Naive thymus-derived CD4-positive, alpha-beta T cell (primary cell): ENCODE measurements around the gene SPECC1. TPM values are rescaled to one million over a fixed set of nuclear protein-coding genes. Genes with fewer than 3 reads are reported as not detected.
"Not testable (repeated sequence)": the region's sequence is repeated elsewhere in the genome, so short reads cannot be mapped to it uniquely, and the experiment has no call there.

Experiments used
- ATAC-seq: fragments of 150-1000 bp; cut with Tn5 transposase; 2 replicates; pipeline ENCODE4 v1.10.0; 2021; ENCODE audit warnings: mild to moderate bottlenecking, moderate library complexity
- CTCF ChIA-PET: fragments of 350-600 bp; sonication (Branson Sonifier 250); formaldehyde crosslinking; loops from one replicate; lab custom pipeline; 2021; ENCODE audit warnings: antibody characterized with exemption; lab: Charles Lee
- POLR2A ChIA-PET: fragments of 350-600 bp; sonication (Branson Sonifier 250); formaldehyde crosslinking; loops from one replicate; lab custom pipeline; 2021; ENCODE audit warnings: antibody characterized with exemption, inconsistent platforms; lab: Charles Lee
- DNase-seq, 9 donors: peaks; one replicate each; pipeline versions ENCODE4 v3.0.0 to v3.0.0-alpha.2; 2020 to 2022; ENCODE audit warnings: mixed read lengths in 1 of 9
- H3K27ac ChIP-seq: one replicate; pipeline ENCODE4 v1.7.0; 2013; ENCODE audit warnings: mild to moderate bottlenecking, low read depth, low read length, moderate library complexity
- H3K27me3 ChIP-seq, 2 donors: one replicate each; pipeline ENCODE4 v1.7.0; 2013; ENCODE audit warnings: low read length in 2 of 2, mild to moderate bottlenecking in 2 of 2, moderate library complexity in 2 of 2; ENCODE audit not compliant: control insufficient read depth in 2 of 2, insufficient read depth in 2 of 2
- H3K36me3 ChIP-seq, 3 experiments: 1 replicate in 2 of 3; 2 replicates in 1 of 3; pipeline ENCODE4 v1.7.0; 2013; ENCODE audit warnings: low read length in 3 of 3, mild to moderate bottlenecking in 3 of 3, moderate library complexity in 1 of 3; ENCODE audit not compliant: insufficient read depth in 3 of 3, control insufficient read depth in 2 of 3
- H3K4me1 ChIP-seq, 2 donors: one replicate each; pipeline ENCODE4 v1.7.0; 2013; ENCODE audit warnings: low read length in 2 of 2, mild to moderate bottlenecking in 2 of 2, moderate library complexity in 1 of 2; ENCODE audit not compliant: control insufficient read depth in 2 of 2, insufficient read depth in 2 of 2
- H3K4me3 ChIP-seq: 2 replicates; pipeline ENCODE4 v1.7.0; 2013; ENCODE audit warnings: mild to moderate bottlenecking, low read length
- H3K9me3 ChIP-seq, 3 experiments: 1 replicate in 2 of 3; 2 replicates in 1 of 3; pipeline ENCODE4 v1.7.0; 2013; ENCODE audit warnings: low read length in 3 of 3; ENCODE audit not compliant: control insufficient read depth in 2 of 3
- H3K27ac Mint-ChIP-seq, 9 donors: one replicate each; pipeline ENCODE4 v1.8.0; 2020 to 2022; ENCODE audit warnings: mixed read lengths in 9 of 9, mild to moderate bottlenecking in 8 of 9, moderate library complexity in 5 of 9, inconsistent platforms in 2 of 9
- H3K27me3 Mint-ChIP-seq, 5 donors: one replicate each; pipeline ENCODE4 v1.8.0; 2021 to 2022; ENCODE audit warnings: mixed read lengths in 5 of 5, mild to moderate bottlenecking in 1 of 5
- H3K36me3 Mint-ChIP-seq, 5 donors: one replicate each; pipeline ENCODE4 v1.8.0; 2020 to 2022; ENCODE audit warnings: mixed read lengths in 5 of 5, mild to moderate bottlenecking in 3 of 5, inconsistent platforms in 1 of 5
- H3K4me1 Mint-ChIP-seq, 7 donors: one replicate each; pipeline ENCODE4 v1.8.0; 2020 to 2022; ENCODE audit warnings: mixed read lengths in 7 of 7, mild to moderate bottlenecking in 3 of 7, inconsistent platforms in 1 of 7
- H3K4me3 Mint-ChIP-seq, 10 donors: one replicate each; pipeline ENCODE4 v1.8.0; 2020 to 2022; ENCODE audit warnings: mild to moderate bottlenecking in 10 of 10, mixed read lengths in 10 of 10, moderate library complexity in 6 of 10, inconsistent platforms in 2 of 10
- H3K9me3 Mint-ChIP-seq, 11 donors: one replicate each; pipeline ENCODE4 v1.8.0; 2020 to 2022; ENCODE audit warnings: mixed read lengths in 11 of 11, mild to moderate bottlenecking in 4 of 11, inconsistent platforms in 1 of 11, moderate library complexity in 1 of 11
- intact Hi-C, 2 donors: fragments of 100-400 bp; cut with micrococcal nuclease; formaldehyde crosslinking; loops; one replicate each; pipeline ENCODE4 v1.15.1; 2023
- polyA plus RNA-seq, 2 donors: library from polyadenylated mRNA; unstranded; fragments of 300-500 nt; fragmentation: Illumina TruSeq; gene quantifications; one replicate each; pipeline ENCODE4 v1.2.3, GENCODE V29; 2021
- total RNA-seq, 6 experiments: library from RNA in 5 of 6; stranded (reverse) in 5 of 6; gene quantifications; 1 replicate in 5 of 6; 2 replicates in 1 of 6; pipeline ENCODE4 v1.2.3 and lab custom pipeline; 2021 to 2026

Gene SPECC1, protein sequence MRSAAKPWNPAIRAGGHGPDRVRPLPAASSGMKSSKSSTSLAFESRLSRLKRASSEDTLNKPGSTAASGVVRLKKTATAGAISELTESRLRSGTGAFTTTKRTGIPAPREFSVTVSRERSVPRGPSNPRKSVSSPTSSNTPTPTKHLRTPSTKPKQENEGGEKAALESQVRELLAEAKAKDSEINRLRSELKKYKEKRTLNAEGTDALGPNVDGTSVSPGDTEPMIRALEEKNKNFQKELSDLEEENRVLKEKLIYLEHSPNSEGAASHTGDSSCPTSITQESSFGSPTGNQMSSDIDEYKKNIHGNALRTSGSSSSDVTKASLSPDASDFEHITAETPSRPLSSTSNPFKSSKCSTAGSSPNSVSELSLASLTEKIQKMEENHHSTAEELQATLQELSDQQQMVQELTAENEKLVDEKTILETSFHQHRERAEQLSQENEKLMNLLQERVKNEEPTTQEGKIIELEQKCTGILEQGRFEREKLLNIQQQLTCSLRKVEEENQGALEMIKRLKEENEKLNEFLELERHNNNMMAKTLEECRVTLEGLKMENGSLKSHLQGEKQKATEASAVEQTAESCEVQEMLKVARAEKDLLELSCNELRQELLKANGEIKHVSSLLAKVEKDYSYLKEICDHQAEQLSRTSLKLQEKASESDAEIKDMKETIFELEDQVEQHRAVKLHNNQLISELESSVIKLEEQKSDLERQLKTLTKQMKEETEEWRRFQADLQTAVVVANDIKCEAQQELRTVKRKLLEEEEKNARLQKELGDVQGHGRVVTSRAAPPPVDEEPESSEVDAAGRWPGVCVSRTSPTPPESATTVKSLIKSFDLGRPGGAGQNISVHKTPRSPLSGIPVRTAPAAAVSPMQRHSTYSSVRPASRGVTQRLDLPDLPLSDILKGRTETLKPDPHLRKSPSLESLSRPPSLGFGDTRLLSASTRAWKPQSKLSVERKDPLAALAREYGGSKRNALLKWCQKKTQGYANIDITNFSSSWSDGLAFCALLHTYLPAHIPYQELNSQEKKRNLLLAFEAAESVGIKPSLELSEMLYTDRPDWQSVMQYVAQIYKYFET
- total RNA-seq (10 to 100 TPM in 1 of 5 experiments, 1 to 10 TPM in 4; 1.2 to 37.5 (median 5.7) TPM), polyA plus RNA-seq (1 to 10 TPM; 2.6 to 4.7 TPM), total RNA-seq (lab: John Stamatoyannopoulos, UW) (5.2 reads per million, percentile 25 among the genes with 10 or more reads in this experiment)

DNA sequence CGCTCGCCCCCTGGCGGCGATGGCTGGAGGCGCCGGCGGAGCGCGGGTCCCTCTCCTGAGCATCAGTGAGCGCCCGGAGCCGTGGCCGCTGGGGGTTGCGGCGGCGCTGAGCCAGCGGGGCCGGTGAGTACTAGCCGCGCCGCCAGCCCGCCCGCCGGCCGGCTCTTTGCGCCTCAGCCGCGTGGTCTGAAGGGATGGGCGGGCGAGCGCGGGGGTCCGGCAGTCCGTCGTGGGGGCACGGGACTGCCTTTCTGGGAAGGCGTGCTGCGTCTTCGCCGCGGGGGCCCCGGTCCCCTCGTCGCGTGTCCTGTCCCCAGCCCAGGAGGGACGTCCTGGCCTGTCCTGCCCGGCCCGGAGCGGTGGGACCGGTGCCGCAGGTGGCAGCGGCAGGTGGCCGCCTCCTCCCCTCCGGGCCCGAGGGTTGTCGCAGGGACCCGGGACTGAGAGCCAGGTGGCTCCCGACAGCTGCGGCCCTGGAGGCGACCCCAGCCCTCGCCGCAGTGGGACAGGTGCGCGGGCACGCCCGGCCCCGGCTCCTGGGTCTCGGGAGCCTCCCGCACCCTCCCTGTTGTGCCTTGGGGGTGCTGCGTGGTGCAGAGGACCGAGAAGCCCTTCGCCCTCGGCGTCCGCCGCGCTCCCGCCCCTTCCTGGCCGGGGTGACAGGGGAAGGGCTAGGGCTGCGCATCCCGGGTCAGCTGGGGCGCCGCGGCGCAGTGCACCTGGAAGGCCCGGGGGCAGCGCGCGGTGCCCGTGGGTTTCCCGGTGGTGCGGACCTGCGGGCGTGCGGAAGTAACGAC lies at the start of gene SPECC1:
Gene SPECC1 (plus strand): TSS at position 58 of the 797 bp plus-strand sequence. CDS start 87,293 bp downstream, outside the sequence.
- H3K27me3 Mint-ChIP-seq: peaks cover 60 to 72% (median 69%) of the 10 kb centered on the region in 5 donors
- CTCF ChIA-PET: interaction anchor here (0.7 to 2.1 kb wide), 6 partner anchors 13 to 362 kb away, joined by 3 to 14 read pairs (median 4); partner anchors contain the start of gene AKAP10
- peak in 8 of 9 donors; percentile 7 to 95 (median 87) for DNase-seq
- H3K4me3 Mint-ChIP-seq: peak within 1 kb of the TSS; percentile 86 to 97 (median 90)
- H3K27ac ChIP-seq: no peak within 1 kb of the TSS
- peak within 1 kb of the TSS; percentile 85 for H3K4me3 ChIP-seq
- H3K27me3 ChIP-seq: peaks cover 0 to 3% of the 10 kb centered on the region in 2 donors
- H3K9me3 ChIP-seq: no peaks in the 10 kb centered on the region
- H3K36me3 ChIP-seq: no peaks in the 10 kb centered on the region
- no peaks in the 10 kb centered on the region for H3K36me3 Mint-ChIP-seq
- H3K4me1 Mint-ChIP-seq: peaks cover 6 to 17% (median 14%) of the 10 kb centered on the region in 7 donors
- intact Hi-C loops: loop anchor here (1.0 to 10.0 kb wide), 3 partner anchors 17 to 215 kb away; partner anchors contain the start of gene AKAP10 (in 2 of the 2)
- peak; percentile 100 for ATAC-seq
- peak within 1 kb of the TSS in 5 of 9 donors; percentile 25 to 58 (median 44) for H3K27ac Mint-ChIP-seq
- no peaks in the 10 kb centered on the region for H3K4me1 ChIP-seq
- H3K9me3 Mint-ChIP-seq: no peaks in the 10 kb centered on the region
- POLR2A ChIA-PET: interaction anchor here (0.6 to 1.4 kb wide), 3 partner anchors 31 to 54 kb away, joined by 3 to 9 read pairs (median 6); partner anchors contain the start of gene AKAP10

DNA sequence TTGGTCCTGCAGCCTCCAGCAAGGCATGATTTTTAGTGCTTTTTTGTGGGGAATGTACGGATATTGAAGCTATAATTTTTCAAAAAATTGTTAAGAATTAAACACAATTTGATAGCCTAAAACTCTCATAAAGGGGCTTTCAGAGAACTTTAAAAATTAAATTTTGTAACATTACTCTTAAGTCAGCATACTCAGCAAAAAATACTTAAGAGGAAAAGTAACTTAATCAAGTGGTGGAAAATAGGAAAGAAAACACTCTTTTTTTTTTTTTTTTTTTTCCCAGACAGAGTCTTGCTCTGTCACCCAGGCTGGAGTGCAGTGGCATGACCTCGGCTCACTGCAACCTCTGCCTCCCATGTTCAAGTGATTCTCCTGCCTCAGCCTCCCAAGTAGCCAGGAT lies 46.2 kb upstream of the SPECC1 start:
- peak overlapping the region in 2 of 9 donors; percentile 25 to 43 for H3K27ac Mint-ChIP-seq
- POLR2A ChIA-PET: interaction anchor here (0.7 kb wide), 1 partner anchor 40 kb away, joined by 3 read pairs; no protein-coding TSS in a partner anchor
- H3K9me3 Mint-ChIP-seq, DNase-seq, intact Hi-C loops, CTCF ChIA-PET, H3K9me3 ChIP-seq, H3K27ac ChIP-seq, H3K4me3 Mint-ChIP-seq, H3K27me3 Mint-ChIP-seq, H3K27me3 ChIP-seq, ATAC-seq, H3K4me1 ChIP-seq, H3K4me3 ChIP-seq: not testable (repeated sequence)
- H3K4me1 Mint-ChIP-seq: peaks cover 20 to 62% (median 43%) of the 10 kb centered on the region in 7 donors
- peaks cover 12 to 37% (median 16%) of the 10 kb centered on the region in 5 donors for H3K36me3 Mint-ChIP-seq
- peaks cover 7 to 50% (median 9%) of the 10 kb centered on the region in 3 experiments for H3K36me3 ChIP-seq

DNA sequence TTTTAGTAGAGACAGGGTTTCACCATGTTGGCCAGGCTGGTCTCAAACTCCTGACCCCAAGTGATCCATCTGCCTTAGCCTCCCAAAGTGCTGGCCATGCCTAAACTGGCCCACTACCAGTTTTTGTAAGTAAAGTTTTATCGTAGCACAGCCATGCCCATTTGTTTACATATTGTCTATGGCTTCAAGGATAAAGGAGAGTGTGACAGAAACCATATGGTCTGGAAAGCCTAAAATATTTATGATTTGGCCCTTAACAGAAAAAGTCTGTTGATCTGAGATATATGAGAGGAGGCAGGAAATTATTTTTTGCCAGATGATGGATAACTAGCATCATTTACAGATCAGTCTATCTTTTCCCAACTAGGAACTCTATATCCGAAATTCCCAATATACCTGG lies 36.0 kb upstream of the SPECC1 start:
- Mint-ChIP-seq H3K9me3 (peaks cover 0 to 3% (median 0%) of the 10 kb centered on the region in 11 donors), H3K4me1 (peaks cover 32 to 78% (median 68%) of the 10 kb centered on the region in 7 donors), H3K36me3 (peaks cover 4 to 41% (median 37%) of the 10 kb centered on the region in 5 donors), H3K27ac (peak overlapping the region in 3 of 9 donors; percentile 33 to 59 (median 43)), H3K27me3 (no peaks in the 10 kb centered on the region), H3K4me3 (peak overlapping the region in 1 of 10 donors; percentile 55)
- Histone ChIP-seq H3K4me1 (peaks cover 8 to 11% of the 10 kb centered on the region in 2 donors), H3K4me3 (no peak overlapping the region), H3K36me3 (peaks cover 0 to 19% (median 6%) of the 10 kb centered on the region in 3 experiments), H3K27ac (no peak overlapping the region), H3K9me3 (no peaks in the 10 kb centered on the region), H3K27me3 (no peaks in the 10 kb centered on the region)
- POLR2A ChIA-PET: no interaction called here
- ATAC-seq (no peak), DNase-seq (no peak)
- intact Hi-C loops: no loop called here
- CTCF ChIA-PET: no interaction called here

DNA sequence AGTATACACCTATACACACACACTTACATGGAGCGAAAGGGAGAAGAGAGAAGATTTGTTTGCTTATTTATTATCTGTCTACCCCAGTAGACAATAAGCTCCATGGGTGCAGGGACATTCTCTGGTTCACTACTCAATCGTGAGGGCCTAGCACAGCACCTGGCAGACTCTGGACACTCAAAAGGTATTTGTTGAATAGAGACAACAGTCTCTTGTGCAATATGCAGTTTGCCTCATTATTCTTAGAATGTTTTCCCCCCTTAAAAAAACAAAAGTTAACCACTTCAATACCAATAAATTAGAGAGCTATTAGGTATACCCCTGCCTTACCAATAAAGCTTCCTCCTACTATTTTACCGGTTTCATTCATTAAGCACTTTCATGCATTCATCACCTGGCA lies 33.6 kb upstream of the SPECC1 start:
- DNase-seq: no peak
- Histone ChIP-seq H3K4me3 (no peak overlapping the region), H3K4me1 (peaks cover 8 to 11% of the 10 kb centered on the region in 2 donors), H3K9me3 (no peaks in the 10 kb centered on the region), H3K27me3 (no peaks in the 10 kb centered on the region), H3K27ac (peak overlapping the region; percentile 2), H3K36me3 (peaks cover 0 to 9% (median 0%) of the 10 kb centered on the region in 3 experiments)
- Mint-ChIP-seq H3K4me1 (peaks cover 28 to 67% (median 62%) of the 10 kb centered on the region in 7 donors), H3K27ac (peak overlapping the region; percentile 22 to 89 (median 60)), H3K4me3 (peak overlapping the region; percentile 15 to 88 (median 58)), H3K27me3 (no peaks in the 10 kb centered on the region), H3K36me3 (peaks cover 3 to 24% (median 20%) of the 10 kb centered on the region in 5 donors), H3K9me3 (peaks cover 0 to 11% (median 0%) of the 10 kb centered on the region in 11 donors)
- ATAC-seq: no peak
- intact Hi-C loops: loop anchor here (5.0 kb wide), 3 partner anchors 328 to 1793 kb away; partner anchors contain the start of genes ALDH3A2 (in 1 of the 2), ALKBH5 (in 1 of the 2) and MAPK7 (in 1 of the 2)
- POLR2A ChIA-PET: interaction anchor here (0.9 kb wide), 1 partner anchor 31 kb away, joined by 3 read pairs; no protein-coding TSS in a partner anchor
- CTCF ChIA-PET: interaction anchor here (0.6 to 1.0 kb wide), 2 partner anchors 33 to 40 kb away, joined by 3 read pairs; partner anchors contain the start of gene SPECC1
